HCT116 (cell line): ENCODE data around the gene CAMK2N2.

ENCODE experiments used
- POLR2AphosphoS5 ChIP-seq: IDR thresholded peaks from 2 replicates; pipeline ENCODE4 v1.6.1; 2011; ENCODE audit warnings: mild to moderate bottlenecking, low read depth, low read length, moderate library complexity
- TF ChIP-seq, protein P1 (sequence below), 3 experiments: fragments of 200-600 bp in 1 of 3; sonication (generic) in 1 of 3; IDR thresholded peaks in 2 of 3; conservative IDR thresholded peaks in 1 of 3; 2 replicates each; pipeline ENCODE4 v1.5.1; 2012 to 2017; ENCODE audit warnings: low read depth in 2 of 3, low read length in 2 of 3, antibody characterized with exemption in 1 of 3, borderline replicate concordance in 1 of 3, control low read depth in 1 of 3, mild to moderate bottlenecking in 1 of 3, mixed read lengths in 1 of 3, mixed run types in 1 of 3, moderate library complexity in 1 of 3; ENCODE audit not compliant: insufficient read depth in 1 of 3

DNA sequence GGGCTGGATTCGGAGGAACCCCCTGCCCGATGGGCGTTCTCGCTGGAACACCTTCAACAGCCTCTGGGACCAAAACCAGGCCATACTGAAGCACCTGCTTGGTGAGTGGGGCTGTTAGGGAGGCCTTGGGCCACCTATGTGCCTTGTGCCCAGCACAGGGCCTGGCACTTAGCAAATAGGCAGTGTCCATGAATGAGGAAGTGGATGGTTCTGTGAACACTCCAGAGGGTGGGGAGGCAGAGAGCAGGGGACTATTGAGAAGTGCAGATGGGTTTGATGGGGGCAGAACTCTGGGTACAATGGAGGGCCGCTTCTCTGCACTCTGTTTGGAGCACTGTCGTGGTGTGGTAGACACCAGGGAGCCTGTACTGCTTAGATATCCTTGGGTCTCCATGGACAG lies 16.0 kb upstream of the CAMK2N2 start:
- no peak for TF ChIP-seq POLR2AphosphoS5
- TF ChIP-seq, protein P1, sequence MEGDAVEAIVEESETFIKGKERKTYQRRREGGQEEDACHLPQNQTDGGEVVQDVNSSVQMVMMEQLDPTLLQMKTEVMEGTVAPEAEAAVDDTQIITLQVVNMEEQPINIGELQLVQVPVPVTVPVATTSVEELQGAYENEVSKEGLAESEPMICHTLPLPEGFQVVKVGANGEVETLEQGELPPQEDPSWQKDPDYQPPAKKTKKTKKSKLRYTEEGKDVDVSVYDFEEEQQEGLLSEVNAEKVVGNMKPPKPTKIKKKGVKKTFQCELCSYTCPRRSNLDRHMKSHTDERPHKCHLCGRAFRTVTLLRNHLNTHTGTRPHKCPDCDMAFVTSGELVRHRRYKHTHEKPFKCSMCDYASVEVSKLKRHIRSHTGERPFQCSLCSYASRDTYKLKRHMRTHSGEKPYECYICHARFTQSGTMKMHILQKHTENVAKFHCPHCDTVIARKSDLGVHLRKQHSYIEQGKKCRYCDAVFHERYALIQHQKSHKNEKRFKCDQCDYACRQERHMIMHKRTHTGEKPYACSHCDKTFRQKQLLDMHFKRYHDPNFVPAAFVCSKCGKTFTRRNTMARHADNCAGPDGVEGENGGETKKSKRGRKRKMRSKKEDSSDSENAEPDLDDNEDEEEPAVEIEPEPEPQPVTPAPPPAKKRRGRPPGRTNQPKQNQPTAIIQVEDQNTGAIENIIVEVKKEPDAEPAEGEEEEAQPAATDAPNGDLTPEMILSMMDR (IDR thresholded peaks at IDR 0.05 in 2 of 3, conservative IDR thresholded peaks at IDR 0.05 in 1 of 3; ENCODE audit: borderline replicate concordance in 1 of 3, insufficient read depth in 1 of 3, low read depth in 2 of 3, low read length in 2 of 3) = no peak
